Vagina (tissue), 2 donors: ENCODE data around the gene MLXIPL.

ENCODE experiments used
- CTCF ChIP-seq, 3 experiments: fragments of 450-650 bp in 2 of 3; fragments of 200-600 bp in 1 of 3; sonication (generic) in 1 of 3; IDR thresholded peaks; one replicate each; pipeline ENCODE4 v1.5.1; 2017 to 2019; ENCODE audit warnings: antibody characterized with exemption in 3 of 3, mild to moderate bottlenecking in 2 of 3, moderate library complexity in 2 of 3
- POLR2AphosphoS5 ChIP-seq, 2 donors: sonication (generic); formaldehyde crosslinking; IDR thresholded peaks; one replicate each; pipeline ENCODE4 v1.9.0; 2017; ENCODE audit warnings: antibody characterized with exemption in 2 of 2, mild to moderate bottlenecking in 2 of 2, low read depth in 1 of 2; ENCODE audit not compliant: insufficient read depth in 1 of 2

- no peak for TF ChIP-seq CTCF (IDR thresholded peaks at IDR 0.05)
- TF ChIP-seq POLR2AphosphoS5 (IDR thresholded peaks at IDR 0.05; ENCODE audit: insufficient read depth in 1 of 2, low read depth in 1 of 2), result no peak
These were observed 14.6 kb upstream of the MLXIPL start for GRCh38 chr7:73638911-73639310.
